ENCODE results near the gene ST8SIA4.

ST8SIA4 gene

DNA sequence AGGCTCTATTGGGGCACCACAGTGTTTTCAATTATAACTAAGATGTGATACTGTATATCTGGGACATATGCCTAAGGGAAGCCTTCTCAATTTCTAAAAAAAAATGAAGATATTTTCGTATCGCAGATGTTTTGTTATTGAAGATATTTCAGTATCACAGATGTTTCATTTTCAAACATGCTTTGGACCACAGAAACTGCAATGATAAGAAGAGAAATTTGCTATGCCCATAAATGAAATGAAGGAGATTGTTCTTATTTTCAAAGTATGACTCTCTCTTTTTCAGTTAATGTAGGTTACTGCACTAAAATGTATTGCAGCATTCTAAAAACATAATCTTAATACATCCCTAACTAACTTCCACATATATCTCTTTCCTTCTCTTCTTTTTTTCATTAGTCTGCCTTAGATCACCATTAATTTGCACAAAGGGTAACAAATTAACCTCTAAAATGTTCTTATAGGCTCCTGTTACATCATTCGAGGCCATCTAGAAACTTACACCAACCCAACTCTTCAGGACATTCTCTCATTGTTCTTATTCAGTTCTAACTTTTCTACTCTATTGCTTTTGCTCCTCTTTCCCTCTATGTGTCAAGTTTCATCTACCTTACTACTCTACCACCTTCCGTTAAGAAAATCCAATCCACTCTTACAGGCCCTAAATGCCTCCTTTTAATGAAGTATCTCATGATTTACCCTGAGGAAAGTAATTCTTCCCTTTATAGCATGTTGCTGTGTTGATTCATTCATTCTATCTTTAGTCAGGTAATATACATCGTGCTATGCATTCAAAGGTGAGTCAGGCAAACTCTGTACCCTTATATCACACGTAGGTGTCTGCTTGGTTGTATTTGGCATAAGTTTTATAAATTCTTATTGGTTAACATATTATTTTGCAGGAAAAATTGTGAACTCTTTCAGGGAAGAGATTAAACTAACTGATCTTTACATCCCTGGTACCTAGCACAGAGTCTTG, 70.5 kb downstream of the ST8SIA4 start:
- in situ Hi-C loops (cut with HindIII; ENCODE audit: low sequenced_read_pairs): no loop called here

DNA sequence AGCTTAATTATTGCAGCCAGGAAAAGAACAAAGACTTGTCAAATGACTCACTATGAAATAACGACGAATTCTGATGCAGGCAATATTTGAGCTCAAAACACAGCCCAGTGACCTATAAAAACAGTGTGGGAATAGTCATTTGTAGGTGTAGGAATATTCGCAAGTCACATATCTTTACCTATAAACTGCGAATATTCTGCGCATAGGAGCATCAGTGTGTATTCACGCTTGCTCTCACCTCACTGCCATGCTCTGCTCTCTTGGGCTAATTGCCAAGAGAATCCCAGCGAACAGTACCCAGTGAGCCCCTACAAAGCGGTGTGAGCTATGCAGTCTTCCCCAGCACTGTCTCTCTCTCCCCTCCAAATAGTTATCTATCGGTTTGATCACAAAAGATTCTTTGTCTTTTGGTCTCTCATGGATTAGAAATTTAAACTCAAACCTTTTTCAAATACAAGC, 74.2 kb downstream of the ST8SIA4 start:
- in situ Hi-C loops (cut with HindIII; ENCODE audit: low sequenced_read_pairs): no loop called here

DNA sequence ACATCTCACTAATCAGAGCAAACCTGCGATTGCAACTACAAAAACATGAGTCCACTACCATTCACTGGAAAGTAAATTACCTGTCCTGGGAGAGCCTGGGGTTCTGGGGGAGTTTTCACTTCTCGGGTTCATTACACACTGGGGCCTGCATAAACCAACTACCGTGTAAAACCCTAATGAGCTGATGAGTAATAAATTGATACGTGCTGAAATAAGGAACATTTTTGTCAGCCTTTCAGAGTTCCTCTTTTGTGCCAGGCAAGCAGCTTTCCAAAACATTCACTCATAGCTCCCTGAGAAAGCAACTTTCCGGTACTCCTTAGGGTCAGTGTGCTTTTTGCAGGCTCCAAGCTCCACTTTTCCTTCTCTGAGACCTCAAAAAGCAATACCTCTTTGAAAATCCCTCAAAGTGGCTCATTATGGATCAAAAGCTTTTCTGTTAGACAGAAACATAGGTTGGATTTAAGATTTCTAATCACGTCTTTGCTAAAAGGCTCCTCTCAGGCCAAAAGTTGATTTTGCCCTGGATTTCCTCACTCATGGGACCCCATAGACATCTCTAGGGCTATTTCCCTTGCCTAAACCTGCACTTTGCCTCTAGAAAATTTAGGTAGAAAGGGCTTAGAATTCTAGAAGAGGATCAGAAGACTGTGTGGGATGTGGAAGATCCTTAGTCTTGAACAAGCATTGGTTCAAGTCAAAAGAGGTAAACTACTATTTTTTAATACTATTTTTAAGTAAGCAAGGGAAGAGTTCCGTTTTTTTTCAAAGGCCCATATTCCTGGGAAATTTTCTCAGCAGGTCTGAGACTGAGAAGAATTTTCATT, 74.8 kb downstream of the ST8SIA4 start:
- in situ Hi-C loops (cut with HindIII; ENCODE audit: low sequenced_read_pairs): no loop called here

- in situ Hi-C loops (cut with HindIII; ENCODE audit: low sequenced_read_pairs): no loop called here
These were observed 75.6 kb downstream of the ST8SIA4 start for GRCh38 chr5:100827481-100827889.

GRCh38 chr5:100826133-100826532, 76.9 kb downstream of the ST8SIA4 start:
- in situ Hi-C loops (cut with HindIII; ENCODE audit: low sequenced_read_pairs): no loop called here

DNA sequence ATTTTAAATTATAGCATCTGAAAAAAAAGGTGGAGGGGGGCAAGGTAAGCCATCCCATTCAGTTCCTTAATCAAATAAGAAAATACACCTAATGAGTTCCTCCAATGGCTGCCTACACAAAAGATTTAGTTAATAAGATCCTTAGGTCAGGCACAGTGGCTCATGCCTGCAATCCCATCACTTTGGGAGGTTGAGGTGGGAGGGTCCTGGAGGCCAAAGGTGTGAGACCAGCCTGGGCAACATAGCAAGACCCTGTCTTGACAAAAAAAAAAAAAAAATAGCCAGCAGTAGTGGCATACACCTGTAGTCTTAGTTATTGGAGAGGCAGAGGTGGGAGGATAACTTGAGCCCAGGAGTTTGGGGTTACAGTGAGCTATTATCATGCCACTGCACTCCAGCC, 78.4 kb downstream of the ST8SIA4 start:
- in situ Hi-C loops (cut with HindIII; ENCODE audit: low sequenced_read_pairs): no loop called here

GRCh38 chr5:100823812-100824211, 79.3 kb downstream of the ST8SIA4 start:
- in situ Hi-C loops (cut with HindIII; ENCODE audit: low sequenced_read_pairs): no loop called here

- in situ Hi-C loops (cut with HindIII; ENCODE audit: low sequenced_read_pairs): no loop called here
These were observed 81.3 kb downstream of the ST8SIA4 start for GRCh38 chr5:100821751-100822150.

GRCh38 chr5:100818340-100818739, 84.7 kb downstream of the ST8SIA4 start:
- in situ Hi-C loops (cut with HindIII; ENCODE audit: low sequenced_read_pairs): no loop called here

DNA sequence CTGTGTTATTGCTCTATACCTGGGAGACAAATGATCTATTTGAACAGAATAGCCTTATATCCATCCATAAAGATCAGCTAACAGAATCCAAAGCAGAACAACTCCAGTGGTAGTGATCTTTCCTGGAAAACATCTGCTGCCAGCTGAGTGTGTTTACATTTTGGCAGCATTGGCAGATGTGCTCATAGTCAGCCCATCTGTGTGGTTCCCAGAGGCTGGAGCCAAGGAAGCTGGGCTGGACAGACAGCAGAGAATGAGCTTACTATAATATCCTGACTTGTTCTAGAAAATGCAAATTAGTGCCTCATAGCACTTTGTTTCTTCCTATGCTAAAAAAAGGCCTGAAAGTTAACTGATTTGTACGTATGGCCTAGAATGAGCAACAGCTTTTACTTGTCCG, 99.7 kb downstream of the ST8SIA4 start:
- in situ Hi-C loops (cut with HindIII; ENCODE audit: low sequenced_read_pairs): no loop called here

GRCh38 chr5:100802208-100802607, 100.9 kb downstream of the ST8SIA4 start:
- in situ Hi-C loops (cut with HindIII; ENCODE audit: low sequenced_read_pairs): no loop called here

DNA sequence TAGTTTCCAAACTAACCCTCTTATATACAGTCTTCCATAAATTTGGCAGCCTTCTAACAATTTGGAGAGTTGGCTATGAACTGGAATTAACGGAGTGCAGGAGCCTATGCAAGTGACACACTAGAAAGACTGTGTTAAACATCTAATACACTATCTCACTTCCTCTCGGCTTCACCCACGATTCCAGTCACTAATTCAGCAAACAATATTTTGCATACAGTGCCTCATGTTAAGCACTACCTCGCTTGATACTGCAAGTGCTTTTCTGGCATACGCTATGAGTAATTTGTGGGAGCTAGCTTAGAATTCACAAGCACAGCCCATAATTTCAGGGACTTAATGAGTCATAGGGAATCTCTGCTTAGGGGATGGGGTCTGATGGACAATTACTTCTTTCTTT, 102.5 kb downstream of the ST8SIA4 start:
- in situ Hi-C loops (cut with HindIII; ENCODE audit: low sequenced_read_pairs): no loop called here

- in situ Hi-C loops (cut with HindIII; ENCODE audit: low sequenced_read_pairs): no loop called here
These were observed 103.9 kb downstream of the ST8SIA4 start for GRCh38 chr5:100799166-100799565.

DNA sequence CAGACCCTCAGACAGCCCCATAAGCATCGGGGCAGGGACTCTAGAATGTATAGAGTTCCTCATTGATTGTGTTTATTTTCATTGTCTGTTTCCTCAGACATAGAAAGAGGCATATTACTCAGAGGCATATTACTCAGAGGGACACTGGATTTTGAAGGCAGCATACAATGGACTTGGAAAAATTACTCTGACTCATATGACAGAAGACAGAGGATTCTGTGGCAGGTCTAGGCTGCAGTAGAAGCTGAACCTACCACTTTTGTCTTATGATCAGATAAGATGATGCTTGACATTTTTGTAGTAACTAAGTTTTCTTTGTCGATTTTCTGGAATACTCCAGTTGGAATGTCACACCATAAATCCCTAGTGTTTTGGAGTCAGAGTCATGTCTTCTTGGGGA, 105.2 kb downstream of the ST8SIA4 start:
- in situ Hi-C loops (cut with HindIII; ENCODE audit: low sequenced_read_pairs): no loop called here

- in situ Hi-C loops (cut with HindIII; ENCODE audit: low sequenced_read_pairs): no loop called here
These were observed 106.2 kb downstream of the ST8SIA4 start for GRCh38 chr5:100796851-100797250.

DNA sequence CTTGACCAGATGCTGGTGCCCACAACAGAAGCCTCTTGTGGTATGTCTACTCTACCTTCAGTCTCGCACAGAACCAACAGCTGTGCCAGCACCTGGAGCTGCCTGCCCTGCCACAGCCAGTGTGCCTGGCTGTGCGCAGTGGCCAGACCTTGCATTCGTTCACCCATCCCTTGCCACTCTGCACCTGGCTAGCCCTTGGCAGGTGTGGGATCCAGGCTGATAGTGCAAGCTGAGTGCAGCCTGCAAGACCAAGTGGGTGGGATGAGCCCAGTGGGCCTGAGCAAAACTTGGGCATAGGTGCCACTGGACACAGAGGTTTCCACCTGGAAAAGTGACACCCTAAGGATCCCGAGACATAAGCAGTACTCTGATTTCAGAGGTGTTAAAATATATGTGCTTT, 108.2 kb downstream of the ST8SIA4 start:
- in situ Hi-C loops (cut with HindIII; ENCODE audit: low sequenced_read_pairs): no loop called here

DNA sequence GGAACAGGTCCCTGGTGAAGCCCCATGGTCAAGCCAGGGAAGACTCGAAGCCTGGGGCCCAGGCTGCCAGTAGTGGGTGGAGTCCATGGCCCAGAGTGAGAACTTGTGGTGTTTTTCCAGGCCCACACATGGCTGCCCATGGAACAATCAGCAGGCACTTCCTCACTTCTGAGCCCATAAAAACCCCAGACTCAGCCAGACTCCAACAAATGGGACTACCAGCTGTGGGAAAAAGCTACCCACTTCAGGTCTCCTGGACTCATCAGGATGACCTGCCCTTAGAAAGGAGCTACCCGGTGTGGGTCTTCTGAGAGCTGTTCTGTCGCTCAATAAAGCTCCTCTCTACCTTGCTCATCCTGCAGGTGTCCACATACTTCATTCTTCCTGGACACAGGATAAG, 108.9 kb downstream of the ST8SIA4 start:
- in situ Hi-C loops (cut with HindIII; ENCODE audit: low sequenced_read_pairs): no loop called here

GRCh38 chr5:100792781-100793180, 110.3 kb downstream of the ST8SIA4 start:
- in situ Hi-C loops (cut with HindIII; ENCODE audit: low sequenced_read_pairs): no loop called here

DNA sequence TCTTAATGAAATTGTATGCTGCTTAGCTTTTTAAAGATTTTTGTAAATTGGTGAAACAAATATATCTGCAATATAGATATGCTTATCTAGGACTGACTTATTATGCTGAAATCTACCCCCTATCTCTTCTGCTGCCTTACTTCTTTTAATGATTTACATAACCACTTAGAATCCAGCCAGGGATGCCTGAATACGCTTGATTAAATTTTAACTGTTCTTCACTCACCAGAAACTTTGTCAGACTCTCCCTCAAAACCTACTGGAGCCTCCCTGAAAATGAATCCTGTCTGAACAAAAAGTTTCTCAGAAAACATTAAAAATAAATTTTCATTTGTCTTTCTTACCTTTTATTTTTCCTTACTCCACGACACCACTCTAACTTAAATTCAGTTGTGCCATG, 111.7 kb downstream of the ST8SIA4 start:
- in situ Hi-C loops (cut with HindIII; ENCODE audit: low sequenced_read_pairs): no loop called here

DNA sequence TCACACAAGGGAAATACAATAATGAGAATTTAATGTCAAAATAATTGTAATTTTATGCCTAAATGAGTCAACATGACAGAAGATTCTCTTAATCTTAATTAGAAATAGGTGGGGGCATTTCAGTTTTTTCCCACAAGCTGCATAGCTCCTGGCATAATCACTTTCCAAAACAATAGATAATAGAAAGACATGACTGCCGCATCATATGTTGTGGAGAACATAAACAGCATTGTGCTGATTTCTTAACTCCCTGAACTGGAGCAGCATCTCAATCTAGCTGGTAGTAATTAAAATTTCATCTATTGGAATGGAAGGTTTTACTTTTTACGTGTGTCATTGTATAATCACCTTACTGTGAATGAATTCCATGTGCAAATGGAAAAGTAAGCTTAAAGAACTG, 112.1 kb downstream of the ST8SIA4 start:
- in situ Hi-C loops (cut with HindIII; ENCODE audit: low sequenced_read_pairs): no loop called here

- in situ Hi-C loops (cut with HindIII; ENCODE audit: low sequenced_read_pairs): no loop called here
These were observed 112.9 kb downstream of the ST8SIA4 start for GRCh38 chr5:100790170-100790665.

GRCh38 chr5:100789694-100790093, 113.4 kb downstream of the ST8SIA4 start:
- in situ Hi-C loops (cut with HindIII; ENCODE audit: low sequenced_read_pairs): no loop called here

Data from endothelial cell of hepatic sinusoid (primary cell).